ENCODE data around the gene ASB1. TPM values are rescaled to one million over a fixed set of nuclear protein-coding genes. Genes with fewer than 3 reads are reported as not detected.
A peak's percentile ranks its signal among the peaks of the same experiment; 100 is the strongest.

Gene ASB1
- polyA plus RNA-seq, 1 of the 3 experiments (the other 2 are of a cell fraction) = 33.3 TPM

- Histone ChIP-seq H3K4me3 (ENCODE audit: low read depth in 2 of 2, low read length in 1 of 2) (no peak overlapping the region), H3K27me3 (ENCODE audit: insufficient read depth) (no peaks in the 10 kb centered on the region), H3K9me3 (no peaks in the 10 kb centered on the region), H4K20me1 (ENCODE audit: insufficient read depth) (peaks cover 31% of the 10 kb centered on the region), H3K27ac (ENCODE audit: low read depth in 2 of 2, low read length in 1 of 2) (peak overlapping the region in 1 of 2 experiments; percentile 84; a peak in 2 of 4 replicates), H3K79me2 (ENCODE audit: insufficient read depth) (peaks cover 94% of the 10 kb centered on the region), H3K4me2 (peak overlapping the region; percentile 27), H3K9ac (peak overlapping the region; percentile 37), H2AFZ (ENCODE audit: low read depth) (no peak overlapping the region), H3K9me2 (no peaks in the 10 kb centered on the region), H3F3A (replicated peaks; ENCODE audit: insufficient read depth) (peaks cover 13% of the 10 kb centered on the region), H3K36me3 (replicated peaks in 1 of 2; ENCODE audit: control insufficient read depth in 1 of 2, insufficient read depth in 2 of 2, low read length in 1 of 2) (peaks cover 52 to 63% of the 10 kb centered on the region in 2 experiments), H3K4me1 (ENCODE audit: control insufficient read depth in 1 of 2, insufficient read depth in 2 of 2, low read depth in 1 of 2, low read length in 1 of 2) (peaks cover 10 to 22% of the 10 kb centered on the region in 2 experiments; a peak in 3 of 4 replicates)
- ChIA-PET POLR2A (no interaction called here), CTCF (interaction anchor here (1.1 kb wide), 1 partner anchor 8 kb away, joined by 3 read pairs; no protein-coding TSS in a partner anchor)
- 61% methylated on average over 22 of the region's 24 CpGs for WGBS (ENCODE audit: low lambda C conversion rate)
- DNase-seq = no peak
- TF ChIP-seq RFX5 (IDR thresholded peaks at IDR 0.05; ENCODE audit: low read length) (no peak), SMC3 (IDR thresholded peaks at IDR 0.05; ENCODE audit: low read depth, low read length) (no peak), ELF1 (IDR thresholded peaks at IDR 0.05) (no peak; the same call in 1 of the 2 replicates), SIN3A (IDR thresholded peaks at IDR 0.05; ENCODE audit: borderline replicate concordance, low read depth, low read length) (no peak), CHD2 (IDR thresholded peaks at IDR 0.05; ENCODE audit: low read length, partially characterized antibody) (no peak), ZBTB33 (IDR thresholded peaks at IDR 0.05; ENCODE audit: borderline replicate concordance, low read depth) (peak; percentile 32; the same call in 1 of the 2 replicates), GABPA (IDR thresholded peaks at IDR 0.05; ENCODE audit: low read depth) (no peak), FOXJ3 (CRISPR knock-in tag; IDR thresholded peaks at IDR 0.05) (no peak), RXRA (IDR thresholded peaks at IDR 0.05; ENCODE audit: borderline replicate concordance, low read depth) (no peak; the same call in 1 of the 2 replicates), USF2 (IDR thresholded peaks at IDR 0.05; ENCODE audit: borderline replicate concordance, low read depth, low read length) (no peak), NRF1 (IDR thresholded peaks at IDR 0.05; ENCODE audit: low read depth, low read length) (no peak), FOSL2 (IDR thresholded peaks at IDR 0.05; ENCODE audit: borderline replicate concordance, low read depth) (peak; percentile 87), NFIC (IDR thresholded peaks at IDR 0.05; ENCODE audit: borderline replicate concordance) (peak; percentile 80), EZH2phosphoT487 (IDR thresholded peaks at IDR 0.05; ENCODE audit: borderline replicate concordance, low read depth) (no peak), IRF3 (IDR thresholded peaks at IDR 0.05; ENCODE audit: low read depth, low read length) (no peak), POLR2AphosphoS5 (IDR thresholded peaks at IDR 0.05; ENCODE audit: low read depth, low read length) (peak; percentile 29; the same call in 1 of the 2 replicates), TEAD4 (IDR thresholded peaks at IDR 0.05; ENCODE audit: borderline replicate concordance, insufficient read depth) (peak; percentile 71; the same call in 1 of the 2 replicates), FOXM1 (IDR thresholded peaks at IDR 0.05; ENCODE audit: low read depth) (0 out of 2 replicates have a peak, but pooled peaks have one; percentile 25), TAF1 (IDR thresholded peaks at IDR 0.05; ENCODE audit: borderline replicate concordance, low read depth, low read length) (no peak), PBX3 (IDR thresholded peaks at IDR 0.05) (peak; percentile 82), YY1 (IDR thresholded peaks at IDR 0.05; ENCODE audit: low read depth) (no peak), REST (IDR thresholded peaks at IDR 0.05; ENCODE audit: low read depth, low read length) (no peak), GATA2 (CRISPR knock-in tag; IDR thresholded peaks at IDR 0.05) (no peak)
These were observed 12.4 kb downstream of the ASB1 start for GRCh38 chr2:238438856-238439849.

Data from SK-N-SH (cell line).